D721Med (cell line): ENCODE measurements around the gene PIK3C2G.

ENCODE experiments used
- DNase-seq: peaks from one replicate; pipeline ENCODE4 v3.0.0; 2011; ENCODE audit warnings: low spot score; ENCODE audit not compliant: insufficient read length
- FAIRE-seq: peaks from 2 replicates; lab custom pipeline; 2011; peaks lifted over from hg19 to GRCh38; lab: Jason Lieb, UNC
- TF ChIP-seq, protein P1 (sequence below): IDR thresholded peaks from 2 replicates; pipeline ENCODE4 v1.5.1; 2012; ENCODE audit warnings: mild to moderate bottlenecking, control low read depth; ENCODE audit not compliant: insufficient read depth; ENCODE audit errors: missing control alignments

PIK3C2G gene

DNA sequence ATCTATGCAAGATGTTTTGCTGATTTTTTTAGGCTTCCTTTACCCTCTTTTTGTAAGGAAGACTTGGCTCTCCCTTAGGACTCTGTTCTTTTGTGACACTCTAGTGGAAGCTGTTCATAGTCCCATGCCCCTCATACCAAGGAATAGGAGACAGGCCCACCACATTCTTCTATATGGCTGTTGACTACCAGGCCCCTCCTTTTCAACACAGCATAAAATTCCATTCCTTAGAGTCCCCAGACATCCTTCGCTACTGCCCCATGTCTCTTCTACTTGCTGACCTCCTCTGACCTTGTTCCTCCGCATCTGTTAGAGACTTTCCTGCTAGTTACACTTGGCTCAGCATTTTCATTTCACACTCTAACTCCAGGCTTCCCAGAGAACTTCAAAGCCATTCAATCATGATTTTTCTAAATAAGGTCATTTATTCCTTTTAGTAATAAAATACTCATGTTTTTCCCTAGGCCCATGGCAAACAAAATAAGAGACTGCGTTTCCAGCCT lies 9.7 kb downstream of the PIK3C2G start:
- DNase-seq, result no peak
- TF ChIP-seq, protein P1, sequence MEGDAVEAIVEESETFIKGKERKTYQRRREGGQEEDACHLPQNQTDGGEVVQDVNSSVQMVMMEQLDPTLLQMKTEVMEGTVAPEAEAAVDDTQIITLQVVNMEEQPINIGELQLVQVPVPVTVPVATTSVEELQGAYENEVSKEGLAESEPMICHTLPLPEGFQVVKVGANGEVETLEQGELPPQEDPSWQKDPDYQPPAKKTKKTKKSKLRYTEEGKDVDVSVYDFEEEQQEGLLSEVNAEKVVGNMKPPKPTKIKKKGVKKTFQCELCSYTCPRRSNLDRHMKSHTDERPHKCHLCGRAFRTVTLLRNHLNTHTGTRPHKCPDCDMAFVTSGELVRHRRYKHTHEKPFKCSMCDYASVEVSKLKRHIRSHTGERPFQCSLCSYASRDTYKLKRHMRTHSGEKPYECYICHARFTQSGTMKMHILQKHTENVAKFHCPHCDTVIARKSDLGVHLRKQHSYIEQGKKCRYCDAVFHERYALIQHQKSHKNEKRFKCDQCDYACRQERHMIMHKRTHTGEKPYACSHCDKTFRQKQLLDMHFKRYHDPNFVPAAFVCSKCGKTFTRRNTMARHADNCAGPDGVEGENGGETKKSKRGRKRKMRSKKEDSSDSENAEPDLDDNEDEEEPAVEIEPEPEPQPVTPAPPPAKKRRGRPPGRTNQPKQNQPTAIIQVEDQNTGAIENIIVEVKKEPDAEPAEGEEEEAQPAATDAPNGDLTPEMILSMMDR, result no peak
- FAIRE-seq, result no peak

DNA sequence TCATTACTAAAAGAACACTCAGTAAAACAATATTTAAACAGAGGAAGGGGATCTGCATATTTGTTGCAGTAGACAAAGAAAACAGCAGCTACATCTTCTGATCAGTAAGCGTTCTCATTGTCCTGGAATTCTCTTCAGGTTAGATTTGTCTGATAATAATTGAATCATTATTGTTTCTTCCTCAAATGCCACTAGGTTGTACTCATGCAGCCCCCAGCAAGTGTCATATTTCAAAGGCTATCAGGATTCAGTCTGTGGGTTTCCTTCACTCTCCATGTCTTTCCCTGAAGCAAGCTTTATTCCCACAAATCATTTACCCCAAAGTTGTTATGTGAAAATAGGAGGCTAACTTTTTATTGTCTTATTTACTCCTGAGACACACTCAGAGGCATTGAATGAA lies 14.7 kb downstream of the PIK3C2G start:
- TF ChIP-seq, protein P1, result no peak
- FAIRE-seq, result no peak
- DNase-seq, result no peak

DNA sequence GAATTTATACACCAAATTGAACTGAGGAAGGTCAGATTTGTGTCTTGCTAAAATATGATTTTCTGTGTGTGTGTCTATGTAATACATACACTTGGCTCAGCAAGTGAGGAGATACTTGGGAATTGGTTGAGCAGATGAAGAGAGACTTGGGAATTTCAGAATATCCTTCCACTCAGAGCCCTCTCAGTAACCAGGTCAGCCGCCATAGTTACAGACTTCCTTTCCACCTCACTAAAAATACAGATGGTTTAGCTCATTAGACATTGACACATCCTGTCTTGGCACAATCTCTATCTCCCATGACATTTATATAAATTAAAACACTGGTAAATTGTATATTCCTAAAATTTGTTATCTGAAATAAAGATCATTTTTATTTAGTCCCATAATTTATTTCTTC lies 15.9 kb downstream of the PIK3C2G start:
- TF ChIP-seq, protein P1, result no peak
- DNase-seq, result no peak
- FAIRE-seq, result no peak

DNA sequence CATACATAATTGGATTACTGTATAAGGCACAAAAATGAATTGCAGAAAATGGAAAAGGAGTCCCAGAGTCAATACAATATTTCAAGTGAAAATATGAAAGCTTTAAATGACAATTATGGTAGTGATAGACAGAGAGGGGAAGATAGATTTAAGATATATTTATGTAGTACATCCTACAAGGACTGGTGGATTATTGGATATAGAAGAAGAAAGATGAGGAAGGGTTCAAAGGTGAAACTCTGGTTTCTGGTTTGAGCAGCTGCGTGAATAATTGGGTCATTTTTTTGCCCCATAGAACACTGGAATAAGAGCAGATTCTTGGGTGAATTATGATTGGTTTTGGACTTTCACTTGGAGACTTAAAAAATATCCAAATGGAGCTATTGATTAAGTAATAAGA lies 19.4 kb downstream of the PIK3C2G start:
- FAIRE-seq (no peak), DNase-seq (no peak)
- TF ChIP-seq, protein P1, result no peak

DNA sequence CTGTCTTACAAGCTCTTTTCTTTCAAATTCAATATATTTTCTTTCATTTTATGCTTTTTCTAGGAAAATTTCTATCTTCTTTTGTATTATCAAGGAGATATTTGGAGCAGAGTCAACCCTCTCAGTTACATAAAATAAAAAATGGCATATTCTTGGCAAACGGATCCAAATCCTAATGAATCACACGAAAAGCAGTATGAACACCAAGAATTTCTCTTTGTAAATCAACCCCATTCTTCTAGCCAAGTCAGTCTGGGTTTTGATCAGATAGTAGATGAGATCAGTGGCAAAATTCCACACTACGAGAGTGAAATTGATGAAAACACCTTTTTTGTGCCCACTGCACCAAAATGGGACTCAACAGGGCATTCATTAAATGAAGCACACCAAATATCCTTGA lies 20.6 kb downstream of the PIK3C2G start:
- FAIRE-seq, result no peak
- TF ChIP-seq, protein P1, result no peak
- no peak for DNase-seq

DNA sequence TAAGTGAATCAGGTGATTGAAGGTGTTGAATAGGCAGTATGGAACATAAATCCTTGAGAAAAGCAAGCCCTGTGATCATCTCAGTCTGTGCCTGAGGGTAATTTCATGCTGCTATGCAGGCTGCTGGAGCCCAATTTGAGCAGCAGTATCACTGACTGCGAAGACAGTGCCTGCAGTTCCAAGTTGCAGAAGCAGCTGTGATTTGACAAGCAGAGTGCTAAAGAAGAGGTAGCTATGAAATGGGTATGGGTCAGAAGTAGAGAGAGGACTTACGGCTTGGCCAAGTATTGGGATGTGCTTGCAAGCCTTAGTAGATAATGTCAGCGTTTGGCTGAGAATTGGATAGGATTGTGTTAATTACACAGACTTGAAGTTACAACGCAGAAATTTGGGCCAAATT lies 22.5 kb downstream of the PIK3C2G start:
- FAIRE-seq (no peak), DNase-seq (no peak)
- TF ChIP-seq, protein P1, result no peak

DNA sequence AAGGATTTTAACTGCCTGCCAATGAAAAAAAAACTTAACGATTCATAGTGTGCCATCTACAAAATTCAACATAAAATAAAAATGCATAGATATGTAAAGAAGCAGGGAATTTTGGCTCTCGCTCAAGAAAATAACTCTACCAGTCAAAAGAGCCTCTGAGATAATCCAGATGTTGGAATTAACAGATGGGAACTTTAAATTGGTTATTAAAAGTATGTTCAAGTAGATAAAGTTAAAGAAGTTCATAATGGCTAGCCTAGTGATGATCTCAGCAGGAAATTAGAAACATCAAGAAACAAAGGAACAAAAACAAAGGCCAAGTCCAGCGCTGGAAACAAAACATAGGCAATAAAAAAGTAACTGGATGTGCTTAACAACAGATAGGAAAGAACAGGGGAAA lies 23.1 kb downstream of the PIK3C2G start:
- FAIRE-seq, result no peak
- TF ChIP-seq, protein P1, result no peak
- DNase-seq, result no peak
